ENCODE measurements around the gene HOXC10. TPM values are rescaled to one million over a fixed set of nuclear protein-coding genes. Genes with fewer than 3 reads are reported as not detected.

Gene HOXC10
- total and polyA plus RNA-seq, 2 of the 8 experiments (the other 6 are each of a cell fraction or from before 2014, with no cell fraction given) = not detected

- TF ChIP-seq E2F6 (IDR thresholded peaks at IDR 0.05) (no peak), CHD1 (IDR thresholded peaks at IDR 0.05; ENCODE audit: low read depth, low read length) (no peak), TCF12 (IDR thresholded peaks at IDR 0.05; ENCODE audit: low read depth, low read length) (no peak), EGR1 (IDR thresholded peaks at IDR 0.05; ENCODE audit: borderline replicate concordance, low read depth, low read length) (no peak), CHD7 (IDR thresholded peaks at IDR 0.05; ENCODE audit: insufficient replicate concordance, low read length) (no peak), ZNF274 (IDR thresholded peaks at IDR 0.05; ENCODE audit: borderline replicate concordance, extremely low read depth, low read length) (no peak), GTF2F1 (IDR thresholded peaks at IDR 0.05; ENCODE audit: borderline replicate concordance, low read depth, low read length) (no peak), USF2 (IDR thresholded peaks at IDR 0.05; ENCODE audit: low read length) (no peak)
Measured at GRCh38 chr12:53998110-53998899, 13.4 kb downstream of the HOXC10 start (continued).
